Transverse colon (tissue), 3 donors: ENCODE data around the gene OTUB1.

Experiments
- CTCF ChIP-seq, 5 experiments: fragments of 200-600 bp in 3 of 5; fragments of 450-650 bp in 2 of 5; sonication (generic) in 3 of 5; IDR thresholded peaks; 1 replicate in 2 of 5; 2 replicates in 3 of 5; pipeline ENCODE4 v1.5.1; 2016 to 2017; ENCODE audit warnings: antibody characterized with exemption in 5 of 5, inconsistent platforms in 3 of 5, mild to moderate bottlenecking in 2 of 5, moderate library complexity in 1 of 5
- POLR2A ChIP-seq: fragments of 450-650 bp; IDR thresholded peaks from one replicate; pipeline ENCODE4 v1.6.1; 2016; ENCODE audit warnings: antibody characterized with exemption, mild to moderate bottlenecking, moderate library complexity

DNA sequence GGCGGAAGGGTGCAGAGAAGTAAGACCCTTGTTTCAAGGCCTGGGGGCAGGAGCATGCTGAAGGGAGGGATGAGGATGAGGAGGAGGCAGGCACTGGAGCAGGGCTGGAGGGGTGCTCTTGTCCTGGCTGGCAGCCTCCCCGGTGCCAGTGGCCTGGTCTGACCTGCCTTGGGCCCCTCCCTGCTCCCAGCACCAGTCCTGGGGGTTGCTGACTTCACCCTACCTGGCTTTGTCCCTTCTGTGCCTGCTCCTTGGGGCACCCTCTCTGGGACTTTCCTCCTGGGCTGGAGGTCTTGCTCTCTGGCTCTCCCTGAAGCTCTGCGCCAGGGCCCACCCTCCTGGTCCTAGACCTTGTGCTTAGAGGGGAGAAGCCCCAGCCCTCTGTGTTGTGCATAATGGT lies 44.8 kb downstream of the OTUB1 start:
- TF ChIP-seq POLR2A (no peak), CTCF (IDR thresholded peaks at IDR 0.05) (no peak)
